Coronary artery (tissue), 2 donors: ENCODE measurements around the gene PDGFRA.

Experiments
- DNase-seq: peaks from one replicate; pipeline ENCODE4 v3.0.0-alpha.2; 2017; ENCODE audit warnings: low spot score
- H3K27ac ChIP-seq, 2 donors: fragments of 200-600 bp; sonication (generic); one replicate each; pipeline ENCODE4 v1.5.1; 2016 to 2019
- H3K4me3 ChIP-seq: fragments of 200-600 bp; sonication (generic); 2 replicates; pipeline ENCODE4 v1.5.1; 2016; ENCODE audit warnings: mild to moderate bottlenecking, moderate library complexity
- CTCF ChIP-seq: fragments of 200-600 bp; sonication (generic); IDR thresholded peaks from one replicate; pipeline ENCODE4 v1.5.1; 2019; ENCODE audit warnings: antibody characterized with exemption

The PDGFRA gene

GRCh38 chr4:54254116-54254914 lies 25.2 kb downstream of the PDGFRA start:
- Histone ChIP-seq H3K27ac (peak overlapping the region in 1 of 2 donors; percentile 67), H3K4me3 (no peak overlapping the region)
- TF ChIP-seq CTCF = no peak
- peak; percentile 59 for DNase-seq

- TF ChIP-seq CTCF = no peak
- peak; percentile 55 for DNase-seq
- Histone ChIP-seq H3K4me3 (no peak overlapping the region), H3K27ac (peak overlapping the region in 1 of 2 donors; percentile 67)
Observed at GRCh38 chr4:54254915-54255246, 25.8 kb downstream of the PDGFRA start.

- TF ChIP-seq CTCF = no peak
- Histone ChIP-seq H3K27ac (peak overlapping the region in 1 of 2 donors; percentile 28), H3K4me3 (no peak overlapping the region)
- DNase-seq = peak; percentile 1
Observed at GRCh38 chr4:54255881-54256280, 26.8 kb downstream of the PDGFRA start.

- H3K4me3 ChIP-seq = no peak overlapping the region
- DNase-seq = no peak
- no peak overlapping the region for H3K27ac ChIP-seq
- no peak for TF ChIP-seq CTCF
Observed at GRCh38 chr4:54256491-54257486, 27.7 kb downstream of the PDGFRA start.

- no peak for DNase-seq
- H3K27ac ChIP-seq = no peak overlapping the region
- H3K4me3 ChIP-seq = no peak overlapping the region
- no peak for TF ChIP-seq CTCF
Observed at GRCh38 chr4:54265366-54265765, 36.3 kb downstream of the PDGFRA start.

- TF ChIP-seq CTCF = no peak
- no peak for DNase-seq
- H3K27ac ChIP-seq = no peak overlapping the region
- H3K4me3 ChIP-seq = no peak overlapping the region
Observed at GRCh38 chr4:54268151-54268550, 39.1 kb downstream of the PDGFRA start.
